T-helper 1 cell treated with Interleukin-12 subunit alpha and Interleukin-12 subunit beta and Interleukin-4 antibody, amounts not matched to agents 30 μg/mL and 1 μg/mL, for 36 hours (primary cell): ENCODE measurements around the gene SHISA2.

Experiments used
- H3K27ac Mint-ChIP-seq: one replicate; pipeline ENCODE4 v1.8.0; 2021; ENCODE audit warnings: mild to moderate bottlenecking, mixed read lengths
- H3K27me3 Mint-ChIP-seq: one replicate; pipeline ENCODE4 v1.8.0; 2021; ENCODE audit warnings: low read depth, mixed read lengths
- H3K36me3 Mint-ChIP-seq: one replicate; pipeline ENCODE4 v1.8.0; 2021; ENCODE audit warnings: low read depth, mixed read lengths
- H3K4me1 Mint-ChIP-seq: one replicate; pipeline ENCODE4 v1.8.0; 2021; ENCODE audit warnings: low read depth, mixed read lengths
- H3K4me3 Mint-ChIP-seq: one replicate; pipeline ENCODE4 v1.8.0; 2021; ENCODE audit warnings: mild to moderate bottlenecking, moderate library complexity, mixed read lengths
- H3K9me3 Mint-ChIP-seq: one replicate; pipeline ENCODE4 v1.8.0; 2021; ENCODE audit warnings: mixed read lengths

SHISA2 gene

DNA sequence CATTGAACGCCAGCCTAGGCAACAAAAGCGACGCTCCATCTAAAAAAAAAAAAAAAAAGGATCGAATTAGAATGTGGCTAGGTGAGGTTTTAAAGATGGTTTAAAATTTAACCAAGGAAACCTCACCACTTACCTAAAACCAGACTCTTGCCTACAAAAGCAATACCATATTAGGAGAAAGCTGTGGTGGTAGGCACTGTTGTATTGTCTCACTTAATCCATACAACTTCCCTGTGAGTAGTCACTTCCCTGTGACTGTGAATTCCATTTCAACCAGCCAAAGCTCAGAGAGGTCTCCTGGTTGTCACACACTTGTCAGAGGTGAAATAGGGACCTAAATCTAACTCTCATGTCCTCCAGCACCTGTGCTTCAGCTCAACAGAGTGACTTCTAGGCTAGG, 15.4 kb downstream of the SHISA2 start:
- Mint-ChIP-seq H3K27ac (no peak overlapping the region), H3K4me1 (no peaks in the 10 kb centered on the region), H3K4me3 (no peak overlapping the region), H3K36me3 (peaks cover 2% of the 10 kb centered on the region), H3K9me3 (peaks cover 7% of the 10 kb centered on the region), H3K27me3 (no peaks in the 10 kb centered on the region)

DNA sequence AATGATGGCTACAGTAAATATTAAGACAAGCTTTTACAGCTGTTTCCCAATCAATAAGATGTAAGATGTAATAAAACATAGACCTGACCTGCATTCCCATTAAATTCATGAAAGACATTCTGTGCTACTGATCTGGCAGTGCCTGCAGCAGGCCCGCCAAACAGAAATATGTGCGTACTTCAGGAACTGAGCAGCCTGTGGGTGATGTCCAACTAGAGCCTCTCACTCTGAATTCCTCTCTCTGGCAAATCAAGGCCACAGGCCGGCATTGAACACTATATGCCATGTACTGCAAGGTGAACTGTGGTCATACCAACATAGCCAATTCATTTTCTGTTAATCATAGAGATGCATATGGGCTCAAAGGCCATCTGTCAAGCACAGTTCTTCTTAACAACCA, 17.8 kb downstream of the SHISA2 start:
- H3K36me3 Mint-ChIP-seq: peaks cover 2% of the 10 kb centered on the region
- peaks cover 12% of the 10 kb centered on the region for H3K9me3 Mint-ChIP-seq

GRCh38 chr13:26030331-26030730, 21.5 kb downstream of the SHISA2 start:
- H3K27me3 Mint-ChIP-seq: no peaks in the 10 kb centered on the region
- H3K4me1 Mint-ChIP-seq: no peaks in the 10 kb centered on the region
- H3K9me3 Mint-ChIP-seq: peaks cover 12% of the 10 kb centered on the region
- no peaks in the 10 kb centered on the region for H3K36me3 Mint-ChIP-seq
- H3K4me3 Mint-ChIP-seq: no peak overlapping the region
- no peak overlapping the region for H3K27ac Mint-ChIP-seq

More for the DNA sequence above, 17.8 kb downstream of the SHISA2 start:
- Mint-ChIP-seq H3K4me3 (no peak overlapping the region), H3K27me3 (no peaks in the 10 kb centered on the region), H3K27ac (no peak overlapping the region), H3K4me1 (no peaks in the 10 kb centered on the region)

DNA sequence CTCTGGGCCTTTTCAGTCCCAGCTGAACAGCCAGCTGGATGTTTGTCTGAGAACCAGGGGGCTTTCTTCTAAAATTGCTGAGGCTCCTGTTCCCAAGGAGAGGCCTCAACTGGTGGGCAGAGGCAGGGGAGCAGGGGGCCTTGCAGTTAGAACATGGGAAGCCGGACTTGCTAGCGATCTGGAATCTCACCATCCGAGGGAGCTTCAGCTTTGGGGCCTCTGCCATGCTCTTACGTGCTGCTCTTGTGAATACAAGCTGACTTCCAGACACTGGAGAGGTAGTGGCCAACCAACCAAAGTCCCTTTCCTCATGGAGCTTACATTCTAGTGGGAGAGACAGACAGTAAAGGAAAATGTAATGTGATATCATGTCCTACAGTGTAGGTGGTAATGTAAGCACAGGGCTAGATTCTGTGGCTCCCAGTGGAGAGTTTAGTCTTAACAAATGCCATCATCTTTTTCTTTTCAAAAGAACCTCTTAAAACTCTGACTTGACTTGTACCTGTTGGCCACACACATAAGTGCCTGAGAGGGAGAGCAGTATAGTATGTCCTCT, 22.2 kb downstream of the SHISA2 start:
- Mint-ChIP-seq H3K4me3 (no peak overlapping the region), H3K27me3 (peaks cover 3% of the 10 kb centered on the region), H3K4me1 (no peaks in the 10 kb centered on the region), H3K27ac (no peak overlapping the region), H3K36me3 (no peaks in the 10 kb centered on the region), H3K9me3 (peaks cover 12% of the 10 kb centered on the region)

DNA sequence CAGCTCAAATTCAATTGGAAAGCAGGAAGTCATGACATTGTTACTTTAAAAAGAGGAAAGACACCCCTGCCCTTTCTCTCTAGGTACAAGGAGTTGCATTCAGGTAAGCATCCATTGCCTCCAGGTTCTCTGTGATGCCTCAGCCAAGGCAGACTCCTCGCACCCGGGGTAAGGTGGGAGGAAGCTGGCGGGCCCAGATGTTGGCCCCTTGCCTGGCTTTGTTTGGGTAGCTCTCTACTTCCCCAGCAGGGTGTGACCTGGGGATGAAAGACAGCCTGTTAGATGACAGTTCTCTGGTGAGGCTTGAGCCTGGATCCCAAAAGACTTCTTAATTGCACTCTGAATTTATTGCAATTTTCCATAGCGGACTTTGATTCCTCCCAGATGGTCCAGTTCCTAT, 25.6 kb downstream of the SHISA2 start:
- Mint-ChIP-seq H3K4me1 (peaks cover under 1% of the 10 kb centered on the region), H3K36me3 (peaks cover 1% of the 10 kb centered on the region), H3K27ac (no peak overlapping the region), H3K27me3 (peaks cover 13% of the 10 kb centered on the region), H3K4me3 (no peak overlapping the region), H3K9me3 (peaks cover 5% of the 10 kb centered on the region)

DNA sequence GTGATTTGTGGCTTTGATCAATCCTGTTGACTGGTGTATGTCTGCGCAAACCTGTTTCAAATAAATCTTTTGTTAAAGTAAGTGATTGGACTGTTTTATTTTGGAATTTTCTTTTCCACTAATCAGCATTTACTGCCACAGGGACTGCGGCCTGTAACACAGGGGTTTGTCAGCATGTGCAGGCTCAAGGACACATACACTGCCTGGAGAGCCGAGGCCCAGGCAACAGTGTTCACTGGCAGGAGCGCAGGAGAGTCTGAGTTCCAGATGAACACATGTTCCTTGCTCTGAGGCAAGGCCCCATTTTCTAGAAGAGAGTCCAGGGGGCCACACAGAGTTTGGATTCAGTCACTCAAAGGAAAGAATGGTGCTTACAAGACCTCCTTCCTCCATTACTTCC, 26.0 kb downstream of the SHISA2 start:
- H3K4me3 Mint-ChIP-seq: no peak overlapping the region
- peaks cover 13% of the 10 kb centered on the region for H3K27me3 Mint-ChIP-seq
- peaks cover 3% of the 10 kb centered on the region for H3K9me3 Mint-ChIP-seq
- H3K4me1 Mint-ChIP-seq: peaks cover 5% of the 10 kb centered on the region
- peaks cover 5% of the 10 kb centered on the region for H3K36me3 Mint-ChIP-seq
- no peak overlapping the region for H3K27ac Mint-ChIP-seq

DNA sequence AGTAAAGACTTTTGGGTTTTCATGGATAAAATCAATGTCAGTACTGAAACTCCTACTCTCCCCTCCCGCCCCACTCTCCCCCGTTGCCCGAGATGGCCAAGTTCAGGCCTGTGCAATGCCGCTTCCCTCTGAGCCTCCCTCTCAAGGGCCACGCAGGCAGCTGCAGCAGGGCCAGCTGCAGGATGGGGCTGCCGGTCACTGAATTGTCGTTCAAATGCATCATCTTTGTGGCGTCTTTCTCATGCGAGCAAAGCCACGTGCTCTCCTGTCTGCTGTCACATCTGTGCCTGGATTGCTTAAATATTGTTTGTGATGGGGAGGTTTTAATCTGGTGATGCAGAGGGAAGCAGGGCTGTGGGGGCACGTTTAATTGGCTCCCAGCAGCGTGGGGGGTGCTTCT, 26.6 kb downstream of the SHISA2 start:
- peaks cover 9% of the 10 kb centered on the region for H3K36me3 Mint-ChIP-seq
- no peak overlapping the region for H3K4me3 Mint-ChIP-seq
- no peak overlapping the region for H3K27ac Mint-ChIP-seq
- no peaks in the 10 kb centered on the region for H3K9me3 Mint-ChIP-seq
- peaks cover 13% of the 10 kb centered on the region for H3K27me3 Mint-ChIP-seq
- H3K4me1 Mint-ChIP-seq: peaks cover 7% of the 10 kb centered on the region

DNA sequence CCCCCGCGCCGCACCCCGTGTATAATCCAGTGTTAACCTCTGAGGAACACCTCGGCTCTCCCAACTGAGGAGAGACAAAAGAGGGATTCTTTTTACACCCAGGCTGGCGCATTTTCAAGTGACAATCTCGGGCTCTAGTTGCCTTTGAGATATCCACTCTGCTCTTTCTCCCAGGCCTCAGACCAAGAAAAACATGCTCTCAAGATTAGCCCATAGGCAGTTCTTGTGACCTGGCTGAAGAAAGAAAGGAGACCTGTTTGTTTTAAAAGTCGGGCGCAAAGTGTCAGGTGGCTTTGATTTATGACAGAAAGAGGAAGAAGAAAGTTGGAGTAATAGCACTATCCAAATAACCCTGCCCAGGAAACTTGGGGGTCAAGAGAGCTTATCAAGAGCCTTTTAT, 27.3 kb downstream of the SHISA2 start:
- Mint-ChIP-seq H3K27ac (no peak overlapping the region), H3K4me3 (no peak overlapping the region), H3K4me1 (peaks cover 7% of the 10 kb centered on the region), H3K9me3 (no peaks in the 10 kb centered on the region), H3K27me3 (peaks cover 13% of the 10 kb centered on the region), H3K36me3 (peaks cover 9% of the 10 kb centered on the region)

DNA sequence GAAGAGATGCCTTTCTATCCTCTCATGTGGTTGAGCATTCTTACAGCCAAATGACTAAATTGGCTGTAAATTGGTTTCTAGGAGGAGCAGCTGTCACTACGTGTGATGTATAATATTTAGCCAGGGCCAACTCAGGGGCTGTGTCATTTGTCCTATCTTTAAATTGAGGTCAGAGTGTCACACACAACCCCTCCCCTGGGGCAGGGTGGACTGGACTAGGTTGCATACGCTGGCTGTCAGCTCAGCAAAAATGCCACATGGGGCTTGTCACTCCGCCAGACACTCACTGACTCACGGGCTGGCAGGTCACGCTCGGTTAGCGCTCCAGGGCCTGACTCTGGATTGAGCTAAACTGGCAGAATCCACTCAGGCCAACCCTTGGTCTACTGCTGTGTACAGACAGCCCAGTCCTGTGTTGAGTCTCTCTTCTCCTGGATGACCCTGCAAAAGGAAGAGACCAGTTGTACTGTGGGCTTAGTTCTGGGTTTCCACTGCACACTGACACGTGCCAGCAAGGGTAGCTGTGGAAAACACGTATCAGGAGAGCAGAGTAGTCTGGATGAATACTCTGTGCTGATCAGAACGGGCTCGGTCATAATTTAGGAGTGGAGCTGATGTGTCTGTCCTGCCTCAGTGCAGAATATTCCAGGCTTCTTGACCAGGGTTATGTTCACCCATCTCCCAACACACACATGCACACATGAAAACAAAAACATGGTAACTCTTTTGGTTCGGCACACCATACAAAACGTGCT, 29.1 kb downstream of the SHISA2 start:
- H3K36me3 Mint-ChIP-seq: peaks cover 9% of the 10 kb centered on the region
- no peak overlapping the region for H3K27ac Mint-ChIP-seq
- peaks cover 13% of the 10 kb centered on the region for H3K27me3 Mint-ChIP-seq
- peaks cover 10% of the 10 kb centered on the region for H3K4me1 Mint-ChIP-seq
- no peaks in the 10 kb centered on the region for H3K9me3 Mint-ChIP-seq
- H3K4me3 Mint-ChIP-seq: no peak overlapping the region

- Mint-ChIP-seq H3K4me3 (no peak overlapping the region), H3K36me3 (peaks cover 9% of the 10 kb centered on the region), H3K9me3 (no peaks in the 10 kb centered on the region), H3K27me3 (peaks cover 13% of the 10 kb centered on the region), H3K27ac (no peak overlapping the region), H3K4me1 (peaks cover 14% of the 10 kb centered on the region)
Observed at GRCh38 chr13:26021956-26022355, 29.9 kb downstream of the SHISA2 start.

DNA sequence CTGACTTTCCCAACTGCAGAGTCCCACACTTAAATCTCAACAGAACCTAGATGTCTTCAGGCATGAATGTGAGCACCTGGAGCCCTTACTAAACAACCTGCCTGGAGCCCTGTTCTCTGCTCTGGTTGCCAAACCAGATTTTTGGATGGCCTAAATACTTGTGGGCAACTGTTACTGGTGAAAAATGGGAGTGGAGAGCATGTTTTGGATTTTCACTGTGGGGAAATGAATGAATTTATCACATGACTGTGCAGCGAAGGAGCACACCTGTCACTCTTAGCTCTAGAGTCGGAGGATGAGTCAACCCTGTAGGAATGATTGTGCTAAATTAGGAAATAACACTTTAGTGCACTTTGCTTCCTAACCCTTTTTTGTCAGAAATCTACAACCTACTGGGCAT, 30.3 kb downstream of the SHISA2 start:
- Mint-ChIP-seq H3K4me3 (no peak overlapping the region), H3K9me3 (no peaks in the 10 kb centered on the region), H3K27ac (no peak overlapping the region), H3K4me1 (peaks cover 14% of the 10 kb centered on the region), H3K27me3 (peaks cover 13% of the 10 kb centered on the region), H3K36me3 (peaks cover 9% of the 10 kb centered on the region)

DNA sequence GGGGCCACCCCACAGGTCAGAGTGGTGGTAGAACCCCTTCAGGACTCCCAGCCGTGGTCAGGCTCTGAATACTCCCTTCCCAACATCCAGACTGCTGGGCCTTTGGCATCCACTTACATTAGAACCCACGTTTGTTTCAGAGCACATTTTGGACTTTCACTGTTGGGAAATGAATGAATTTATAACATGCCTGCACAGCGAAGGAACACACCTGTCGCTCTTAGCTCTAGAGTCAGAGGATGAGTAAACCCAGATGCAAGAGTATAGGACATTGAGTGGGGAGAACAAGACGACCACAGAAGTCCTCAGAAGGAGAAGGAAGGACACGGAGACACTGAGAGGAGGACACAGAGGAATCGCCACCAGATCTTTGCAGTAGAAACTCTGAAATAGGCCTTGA, 30.9 kb downstream of the SHISA2 start:
- peaks cover 13% of the 10 kb centered on the region for H3K27me3 Mint-ChIP-seq
- H3K36me3 Mint-ChIP-seq: peaks cover 9% of the 10 kb centered on the region
- H3K4me1 Mint-ChIP-seq: peaks cover 14% of the 10 kb centered on the region
- no peak overlapping the region for H3K4me3 Mint-ChIP-seq
- no peaks in the 10 kb centered on the region for H3K9me3 Mint-ChIP-seq
- no peak overlapping the region for H3K27ac Mint-ChIP-seq

DNA sequence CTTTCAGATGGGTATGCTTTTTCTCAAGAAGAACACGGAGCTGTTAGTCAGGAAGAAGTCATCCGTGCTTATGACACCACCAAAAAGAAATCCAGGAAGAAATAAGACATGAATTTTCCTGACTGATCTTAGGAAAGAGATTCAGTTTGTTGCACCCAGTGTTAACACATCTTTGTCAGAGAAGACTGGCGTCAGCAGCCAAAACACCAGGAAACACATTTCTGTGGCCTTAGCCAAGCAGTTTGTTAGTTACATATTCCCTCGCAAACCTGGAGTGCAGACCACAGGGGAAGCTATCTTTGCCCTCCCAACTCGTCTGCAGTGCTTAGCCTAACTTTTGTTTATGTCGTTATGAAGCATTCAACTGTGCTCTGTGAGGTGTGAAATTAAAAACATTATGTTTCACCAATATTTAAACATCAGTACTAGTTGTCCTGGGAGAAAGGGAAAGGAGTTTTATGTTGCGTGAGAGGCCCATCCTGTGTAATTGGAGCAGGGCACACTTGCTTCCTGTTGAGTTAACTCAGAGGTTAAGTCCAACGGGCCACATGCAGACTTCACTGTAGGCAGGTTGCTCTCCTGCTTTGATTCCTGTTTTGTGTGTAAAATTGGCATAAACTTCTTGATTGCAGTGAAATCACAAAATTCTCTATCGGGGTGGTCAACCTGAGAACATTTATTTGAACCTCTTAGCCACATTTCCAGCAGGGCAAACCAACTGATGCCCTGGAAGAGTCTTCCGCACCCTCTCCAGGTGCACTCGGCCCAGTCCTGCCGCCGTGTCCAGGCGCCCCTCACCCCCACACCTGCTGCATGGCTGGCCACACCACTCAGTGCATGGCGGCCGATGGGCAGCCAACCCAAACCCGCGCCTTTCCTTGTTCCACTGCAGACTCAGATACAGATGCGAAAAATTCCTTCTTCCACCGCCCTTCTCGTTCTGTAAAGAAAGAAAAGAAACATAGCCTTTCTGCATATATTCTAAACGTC, 31.6 kb downstream of the SHISA2 start:
- no peak overlapping the region for H3K4me3 Mint-ChIP-seq
- H3K9me3 Mint-ChIP-seq: no peaks in the 10 kb centered on the region
- peaks cover 14% of the 10 kb centered on the region for H3K4me1 Mint-ChIP-seq
- H3K27ac Mint-ChIP-seq: no peak overlapping the region
- peaks cover 13% of the 10 kb centered on the region for H3K27me3 Mint-ChIP-seq
- peaks cover 9% of the 10 kb centered on the region for H3K36me3 Mint-ChIP-seq

DNA sequence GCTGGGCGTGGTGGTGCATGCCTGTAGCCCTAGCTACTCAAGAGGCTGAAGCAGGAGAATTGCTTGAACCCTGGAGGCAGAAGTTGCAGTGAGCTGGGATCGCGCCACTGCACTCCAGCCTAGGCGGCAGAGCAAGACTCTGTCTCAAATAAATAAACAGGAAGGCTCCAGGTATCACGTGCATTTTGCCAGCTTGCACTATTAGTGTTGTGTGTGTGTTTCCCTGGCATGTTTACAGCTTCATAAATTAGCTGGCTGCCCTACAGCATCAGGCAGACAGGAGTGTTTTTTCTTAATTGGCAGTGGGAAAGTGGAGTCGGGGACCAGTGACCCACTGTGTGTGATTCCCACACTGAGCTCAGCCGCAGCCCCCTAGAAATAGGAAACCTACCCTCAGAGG, 32.6 kb downstream of the SHISA2 start:
- H3K4me3 Mint-ChIP-seq: no peak overlapping the region
- no peaks in the 10 kb centered on the region for H3K9me3 Mint-ChIP-seq
- H3K4me1 Mint-ChIP-seq: peaks cover 14% of the 10 kb centered on the region
- peaks cover 7% of the 10 kb centered on the region for H3K27me3 Mint-ChIP-seq
- H3K36me3 Mint-ChIP-seq: peaks cover 11% of the 10 kb centered on the region
- H3K27ac Mint-ChIP-seq: no peak overlapping the region
